HFFc6 (cell line): ENCODE measurements around the gene KMT2C. TPM values are rescaled to one million over a fixed set of nuclear protein-coding genes. Genes with fewer than 3 reads are reported as not detected.
"Not testable (repeated sequence)": the region's sequence is repeated elsewhere in the genome, so short reads cannot be mapped to it uniquely, and the experiment has no call there.

ENCODE experiments used
- DNase-seq: peaks from one replicate; pipeline ENCODE4 v3.0.0-alpha.2; 2018
- H3K27ac Mint-ChIP-seq: 2 replicates; pipeline ENCODE4 v1.8.0; 2020; ENCODE audit warnings: mild to moderate bottlenecking, mixed read lengths
- H3K27me3 Mint-ChIP-seq: 2 replicates; pipeline ENCODE4 v1.8.0; 2021; ENCODE audit warnings: mild to moderate bottlenecking, moderate library complexity, mixed read lengths; ENCODE audit not compliant: insufficient read depth
- H3K36me3 Mint-ChIP-seq: 2 replicates; pipeline ENCODE4 v1.8.0; 2021; ENCODE audit warnings: low read depth, mixed read lengths
- H3K4me1 Mint-ChIP-seq: 2 replicates; pipeline ENCODE4 v1.8.0; 2020; ENCODE audit warnings: low read depth, mixed read lengths
- H3K4me3 Mint-ChIP-seq: 2 replicates; pipeline ENCODE4 v1.8.0; 2020; ENCODE audit warnings: mild to moderate bottlenecking, moderate library complexity, mixed read lengths
- H3K9me3 Mint-ChIP-seq: 2 replicates; pipeline ENCODE4 v1.8.0; 2020; ENCODE audit warnings: mild to moderate bottlenecking, mixed read lengths
- CTCF ChIP-seq: fragments of 200-600 bp; sonication (generic); IDR thresholded peaks from 2 replicates; pipeline ENCODE4 v1.5.0; 2021; ENCODE audit warnings: antibody characterized with exemption, mild to moderate bottlenecking
- total RNA-seq, 6 experiments: library from RNA; stranded (reverse); fragmentation: NEBNext Ultra II Directional; extraction: Animal tissue kit (Norgen Biotek cat#: 25700); gene quantifications; 2 replicates in 1 of 6; 3 replicates in 5 of 6; pipeline ENCODE4 v1.2.3, GENCODE V29; 2021

Gene KMT2C
- total RNA-seq, 6 experiments from 2014 or later: 23.5 to 30.8 (median 26.0) TPM

- not testable (repeated sequence) for H3K4me1 Mint-ChIP-seq, H3K9me3 Mint-ChIP-seq, DNase-seq, H3K4me3 Mint-ChIP-seq, H3K27me3 Mint-ChIP-seq, H3K27ac Mint-ChIP-seq
- H3K36me3 Mint-ChIP-seq: peaks cover 13% of the 10 kb centered on the region
Observed at GRCh38 chr7:152266859-152267258, 168.9 kb downstream of the KMT2C start.

GRCh38 chr7:152264915-152265314 is 170.9 kb downstream of the KMT2C start:
- not testable (repeated sequence) for H3K4me1 Mint-ChIP-seq, H3K27ac Mint-ChIP-seq, H3K27me3 Mint-ChIP-seq, DNase-seq, H3K4me3 Mint-ChIP-seq, H3K36me3 Mint-ChIP-seq, H3K9me3 Mint-ChIP-seq

- not testable (repeated sequence) for DNase-seq, H3K27ac Mint-ChIP-seq, H3K9me3 Mint-ChIP-seq, H3K27me3 Mint-ChIP-seq, H3K4me3 Mint-ChIP-seq
- peaks cover 18% of the 10 kb centered on the region for H3K36me3 Mint-ChIP-seq
- H3K4me1 Mint-ChIP-seq: peaks cover 17% of the 10 kb centered on the region
Observed at GRCh38 chr7:152262146-152262545, 173.7 kb downstream of the KMT2C start.

- not testable (repeated sequence) for H3K9me3 Mint-ChIP-seq, H3K4me3 Mint-ChIP-seq, H3K27me3 Mint-ChIP-seq
- DNase-seq: peak; percentile 14
- H3K27ac Mint-ChIP-seq: peak overlapping the region; percentile 67
- peaks cover 26% of the 10 kb centered on the region for H3K36me3 Mint-ChIP-seq
- H3K4me1 Mint-ChIP-seq: peaks cover 17% of the 10 kb centered on the region
Observed at GRCh38 chr7:152259645-152260044, 176.2 kb downstream of the KMT2C start.

GRCh38 chr7:152247851-152248250 is 188.0 kb downstream of the KMT2C start:
- H3K4me1 Mint-ChIP-seq, H3K27me3 Mint-ChIP-seq: not testable (repeated sequence)

GRCh38 chr7:152245417-152245816 is 190.4 kb downstream of the KMT2C start:
- H3K27ac Mint-ChIP-seq, H3K4me3 Mint-ChIP-seq, H3K4me1 Mint-ChIP-seq, H3K9me3 Mint-ChIP-seq, DNase-seq, H3K27me3 Mint-ChIP-seq: not testable (repeated sequence)
- peaks cover 18% of the 10 kb centered on the region for H3K36me3 Mint-ChIP-seq

More at GRCh38 chr7:152247851-152248250, 188.0 kb downstream of the KMT2C start:
- peaks cover 32% of the 10 kb centered on the region for H3K36me3 Mint-ChIP-seq
- H3K4me3 Mint-ChIP-seq, H3K9me3 Mint-ChIP-seq, H3K27ac Mint-ChIP-seq, DNase-seq: not testable (repeated sequence)

- H3K27me3 Mint-ChIP-seq, H3K4me3 Mint-ChIP-seq, H3K9me3 Mint-ChIP-seq, DNase-seq, H3K27ac Mint-ChIP-seq: not testable (repeated sequence)
- peaks cover 14% of the 10 kb centered on the region for H3K36me3 Mint-ChIP-seq
- peaks cover 12% of the 10 kb centered on the region; the same call in 1 of the 2 replicates for H3K4me1 Mint-ChIP-seq
Observed at GRCh38 chr7:152243464-152243863, 192.3 kb downstream of the KMT2C start.

- not testable (repeated sequence) for DNase-seq, H3K27me3 Mint-ChIP-seq, H3K27ac Mint-ChIP-seq, H3K9me3 Mint-ChIP-seq, H3K36me3 Mint-ChIP-seq, H3K4me3 Mint-ChIP-seq
- peaks cover 12% of the 10 kb centered on the region; the same call in 1 of the 2 replicates for H3K4me1 Mint-ChIP-seq
Observed at GRCh38 chr7:152241301-152241700, 194.5 kb downstream of the KMT2C start.

GRCh38 chr7:152236306-152236705 is 199.5 kb downstream of the KMT2C start:
- Mint-ChIP-seq H3K4me1 (peaks cover 23% of the 10 kb centered on the region), H3K36me3 (peaks cover 13% of the 10 kb centered on the region)
- not testable (repeated sequence) for H3K27ac Mint-ChIP-seq, H3K4me3 Mint-ChIP-seq, DNase-seq, H3K9me3 Mint-ChIP-seq, H3K27me3 Mint-ChIP-seq

GRCh38 chr7:152234421-152234820 is 201.4 kb downstream of the KMT2C start:
- Mint-ChIP-seq H3K4me1 (peaks cover 11% of the 10 kb centered on the region), H3K36me3 (peaks cover 13% of the 10 kb centered on the region), H3K27ac (peak overlapping the region; percentile 78)
- not testable (repeated sequence) for H3K27me3 Mint-ChIP-seq, H3K9me3 Mint-ChIP-seq, H3K4me3 Mint-ChIP-seq
- peak; percentile 57 for DNase-seq

GRCh38 chr7:152231089-152231488 is 204.7 kb downstream of the KMT2C start:
- peaks cover 11% of the 10 kb centered on the region for H3K4me1 Mint-ChIP-seq
- no peak overlapping the region for H3K4me3 Mint-ChIP-seq
- H3K9me3 Mint-ChIP-seq: no peaks in the 10 kb centered on the region
- no peaks in the 10 kb centered on the region; the same call in 1 of the 2 replicates for H3K27me3 Mint-ChIP-seq
- DNase-seq: no peak
- no peak overlapping the region for H3K27ac Mint-ChIP-seq
- TF ChIP-seq CTCF: no peak
- peaks cover 13% of the 10 kb centered on the region for H3K36me3 Mint-ChIP-seq

GRCh38 chr7:152219556-152219955 is 216.2 kb downstream of the KMT2C start:
- H3K4me1 Mint-ChIP-seq, H3K27ac Mint-ChIP-seq, H3K27me3 Mint-ChIP-seq, H3K4me3 Mint-ChIP-seq, DNase-seq, H3K9me3 Mint-ChIP-seq: not testable (repeated sequence)
- H3K36me3 Mint-ChIP-seq: peaks cover 23% of the 10 kb centered on the region

GRCh38 chr7:152208766-152209165 is 227.0 kb downstream of the KMT2C start:
- not testable (repeated sequence) for DNase-seq, H3K9me3 Mint-ChIP-seq, H3K4me3 Mint-ChIP-seq, H3K4me1 Mint-ChIP-seq, H3K27ac Mint-ChIP-seq, H3K27me3 Mint-ChIP-seq
- H3K36me3 Mint-ChIP-seq: peaks cover 28% of the 10 kb centered on the region

GRCh38 chr7:152204417-152204816 is 231.4 kb downstream of the KMT2C start:
- not testable (repeated sequence) for H3K36me3 Mint-ChIP-seq, H3K9me3 Mint-ChIP-seq, H3K27me3 Mint-ChIP-seq, H3K4me3 Mint-ChIP-seq, H3K27ac Mint-ChIP-seq, DNase-seq
- H3K4me1 Mint-ChIP-seq: peaks cover 33% of the 10 kb centered on the region
